22Rv1 (cell line): ENCODE data around the gene PITRM1.

Experiments
- ZFX ChIP-seq: fragments of 450-650 bp; IDR thresholded peaks from 2 replicates; pipeline ENCODE4 v1.6.1; 2017; ENCODE audit warnings: antibody characterized with exemption, borderline replicate concordance
- TF ChIP-seq, protein P1 (sequence below): fragments of 450-650 bp; IDR thresholded peaks from 2 replicates; pipeline ENCODE4 v1.5.1; 2017; ENCODE audit warnings: mild to moderate bottlenecking

GRCh38 chr10:3142146-3142875 is 30.3 kb downstream of the PITRM1 start:
- TF ChIP-seq, protein P1, sequence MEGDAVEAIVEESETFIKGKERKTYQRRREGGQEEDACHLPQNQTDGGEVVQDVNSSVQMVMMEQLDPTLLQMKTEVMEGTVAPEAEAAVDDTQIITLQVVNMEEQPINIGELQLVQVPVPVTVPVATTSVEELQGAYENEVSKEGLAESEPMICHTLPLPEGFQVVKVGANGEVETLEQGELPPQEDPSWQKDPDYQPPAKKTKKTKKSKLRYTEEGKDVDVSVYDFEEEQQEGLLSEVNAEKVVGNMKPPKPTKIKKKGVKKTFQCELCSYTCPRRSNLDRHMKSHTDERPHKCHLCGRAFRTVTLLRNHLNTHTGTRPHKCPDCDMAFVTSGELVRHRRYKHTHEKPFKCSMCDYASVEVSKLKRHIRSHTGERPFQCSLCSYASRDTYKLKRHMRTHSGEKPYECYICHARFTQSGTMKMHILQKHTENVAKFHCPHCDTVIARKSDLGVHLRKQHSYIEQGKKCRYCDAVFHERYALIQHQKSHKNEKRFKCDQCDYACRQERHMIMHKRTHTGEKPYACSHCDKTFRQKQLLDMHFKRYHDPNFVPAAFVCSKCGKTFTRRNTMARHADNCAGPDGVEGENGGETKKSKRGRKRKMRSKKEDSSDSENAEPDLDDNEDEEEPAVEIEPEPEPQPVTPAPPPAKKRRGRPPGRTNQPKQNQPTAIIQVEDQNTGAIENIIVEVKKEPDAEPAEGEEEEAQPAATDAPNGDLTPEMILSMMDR, result no peak
- no peak for TF ChIP-seq ZFX
